Esophagus muscularis mucosa (tissue), 3 donors: ENCODE measurements around the gene UCK2.

Experiments used
- CTCF ChIP-seq, 3 experiments: fragments of 200-600 bp in 2 of 3; fragments of 450-650 bp in 1 of 3; sonication (generic) in 2 of 3; IDR thresholded peaks; one replicate each; pipeline ENCODE4 v1.5.1; 2017 to 2019; ENCODE audit warnings: antibody characterized with exemption in 3 of 3, mild to moderate bottlenecking in 2 of 3, moderate library complexity in 1 of 3
- POLR2A ChIP-seq: fragments of 450-650 bp; IDR thresholded peaks from one replicate; pipeline ENCODE4 v1.6.1; 2017; ENCODE audit warnings: antibody characterized with exemption, moderate library complexity, mild to moderate bottlenecking, low read depth
- POLR2AphosphoS5 ChIP-seq, 2 donors: sonication (generic); formaldehyde crosslinking; IDR thresholded peaks; one replicate each; pipeline ENCODE4 v1.6.1; 2017; ENCODE audit warnings: antibody characterized with exemption in 2 of 2

- no peak for TF ChIP-seq CTCF (IDR thresholded peaks at IDR 0.05)
- TF ChIP-seq POLR2AphosphoS5 (IDR thresholded peaks at IDR 0.05) = no peak
- TF ChIP-seq POLR2A = no peak
These were observed 26.9 kb downstream of the UCK2 start for GRCh38 chr1:165854101-165854845.
